ENCODE results near the gene SYT9. TPM values are rescaled to one million over a fixed set of nuclear protein-coding genes. Genes with fewer than 3 reads are reported as not detected.

The SYT9 gene
- total and polyA plus RNA-seq, 4 donors: 0.05 to 5.4 (median 2.6) TPM

DNA sequence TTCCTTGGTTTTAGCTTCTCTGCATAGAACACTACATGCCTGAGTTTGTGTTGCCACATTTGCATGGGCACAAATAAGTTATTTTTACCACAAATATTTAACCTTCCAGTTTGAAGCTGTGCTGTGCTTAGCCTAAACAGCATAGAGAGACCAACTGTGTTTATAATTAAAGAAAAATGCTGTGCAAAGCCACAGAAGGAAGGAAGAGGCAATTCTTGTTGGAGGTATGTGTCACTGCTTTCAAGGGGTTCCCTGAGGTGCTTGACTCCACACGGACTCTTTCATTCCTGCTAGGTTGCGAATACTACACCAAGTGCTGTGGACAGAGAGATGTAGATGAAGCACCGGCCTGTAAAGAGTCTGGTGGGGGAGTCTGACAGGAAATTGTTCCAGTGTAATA, 186.0 kb downstream of the SYT9 start:
- no peak overlapping the region for H3K9ac ChIP-seq (ENCODE audit: low read depth in 1 of 2, low read length in 2 of 2)
- no peaks in the 10 kb centered on the region for H3K27me3 ChIP-seq (ENCODE audit: control insufficient read depth in 4 of 4, insufficient read depth in 4 of 4, low read length in 3 of 4)
- peaks cover 0 to 3% (median 0%) of the 10 kb centered on the region in 4 donors for H3K4me1 ChIP-seq (ENCODE audit: control insufficient read depth in 4 of 4, insufficient read depth in 4 of 4, low read length in 3 of 4)
- H3K4me3 ChIP-seq (ENCODE audit: low read depth in 1 of 3, low read length in 3 of 3): no peak overlapping the region
- TF ChIP-seq GABPA (IDR thresholded peaks at IDR 0.05 in 1 of 2, conservative IDR thresholded peaks at IDR 0.05 in 1 of 2): no peak
- no peak for TF ChIP-seq RAD21 (IDR thresholded peaks at IDR 0.05)
- no peak for TF ChIP-seq RXRA (IDR thresholded peaks at IDR 0.05)
- no peak for TF ChIP-seq JUND (IDR thresholded peaks at IDR 0.05)
- TF ChIP-seq, protein P1, sequence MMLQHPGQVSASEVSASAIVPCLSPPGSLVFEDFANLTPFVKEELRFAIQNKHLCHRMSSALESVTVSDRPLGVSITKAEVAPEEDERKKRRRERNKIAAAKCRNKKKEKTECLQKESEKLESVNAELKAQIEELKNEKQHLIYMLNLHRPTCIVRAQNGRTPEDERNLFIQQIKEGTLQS (IDR thresholded peaks at IDR 0.05): no peak
- no peak for TF ChIP-seq HNF4A (conservative IDR thresholded peaks at IDR 0.05)
- TF ChIP-seq NR2F2 (IDR thresholded peaks at IDR 0.05): no peak
- TF ChIP-seq, protein P2, sequence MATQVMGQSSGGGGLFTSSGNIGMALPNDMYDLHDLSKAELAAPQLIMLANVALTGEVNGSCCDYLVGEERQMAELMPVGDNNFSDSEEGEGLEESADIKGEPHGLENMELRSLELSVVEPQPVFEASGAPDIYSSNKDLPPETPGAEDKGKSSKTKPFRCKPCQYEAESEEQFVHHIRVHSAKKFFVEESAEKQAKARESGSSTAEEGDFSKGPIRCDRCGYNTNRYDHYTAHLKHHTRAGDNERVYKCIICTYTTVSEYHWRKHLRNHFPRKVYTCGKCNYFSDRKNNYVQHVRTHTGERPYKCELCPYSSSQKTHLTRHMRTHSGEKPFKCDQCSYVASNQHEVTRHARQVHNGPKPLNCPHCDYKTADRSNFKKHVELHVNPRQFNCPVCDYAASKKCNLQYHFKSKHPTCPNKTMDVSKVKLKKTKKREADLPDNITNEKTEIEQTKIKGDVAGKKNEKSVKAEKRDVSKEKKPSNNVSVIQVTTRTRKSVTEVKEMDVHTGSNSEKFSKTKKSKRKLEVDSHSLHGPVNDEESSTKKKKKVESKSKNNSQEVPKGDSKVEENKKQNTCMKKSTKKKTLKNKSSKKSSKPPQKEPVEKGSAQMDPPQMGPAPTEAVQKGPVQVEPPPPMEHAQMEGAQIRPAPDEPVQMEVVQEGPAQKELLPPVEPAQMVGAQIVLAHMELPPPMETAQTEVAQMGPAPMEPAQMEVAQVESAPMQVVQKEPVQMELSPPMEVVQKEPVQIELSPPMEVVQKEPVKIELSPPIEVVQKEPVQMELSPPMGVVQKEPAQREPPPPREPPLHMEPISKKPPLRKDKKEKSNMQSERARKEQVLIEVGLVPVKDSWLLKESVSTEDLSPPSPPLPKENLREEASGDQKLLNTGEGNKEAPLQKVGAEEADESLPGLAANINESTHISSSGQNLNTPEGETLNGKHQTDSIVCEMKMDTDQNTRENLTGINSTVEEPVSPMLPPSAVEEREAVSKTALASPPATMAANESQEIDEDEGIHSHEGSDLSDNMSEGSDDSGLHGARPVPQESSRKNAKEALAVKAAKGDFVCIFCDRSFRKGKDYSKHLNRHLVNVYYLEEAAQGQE (IDR thresholded peaks at IDR 0.05): no peak
- no peak for TF ChIP-seq EGR1 (IDR thresholded peaks at IDR 0.05; ENCODE audit: low read depth in 2 of 2)
- no peak for TF ChIP-seq FOXA1 (IDR thresholded peaks at IDR 0.05)
- no peak for TF ChIP-seq FOXA2 (IDR thresholded peaks at IDR 0.05)
- TF ChIP-seq, protein P3, sequence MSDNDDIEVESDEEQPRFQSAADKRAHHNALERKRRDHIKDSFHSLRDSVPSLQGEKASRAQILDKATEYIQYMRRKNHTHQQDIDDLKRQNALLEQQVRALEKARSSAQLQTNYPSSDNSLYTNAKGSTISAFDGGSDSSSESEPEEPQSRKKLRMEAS (IDR thresholded peaks at IDR 0.05): no peak
- TF ChIP-seq HNF4G (IDR thresholded peaks at IDR 0.05): no peak
- no peaks in the 10 kb centered on the region for H3K9me3 ChIP-seq (ENCODE audit: control insufficient read depth in 4 of 4, low read length in 3 of 4)
- no peak overlapping the region for H3K27ac ChIP-seq (ENCODE audit: low read depth in 1 of 2, low read length in 2 of 2)
- WGBS: 90% methylated on average over 3 of the region's 3 CpGs
- H3K36me3 ChIP-seq (ENCODE audit: control insufficient read depth in 4 of 4, insufficient read depth in 3 of 4, low read depth in 1 of 4, low read length in 3 of 4): peaks cover 0 to 2% (median 0%) of the 10 kb centered on the region in 4 donors
- no peak for DNase-seq (ENCODE audit: low spot score)

DNA sequence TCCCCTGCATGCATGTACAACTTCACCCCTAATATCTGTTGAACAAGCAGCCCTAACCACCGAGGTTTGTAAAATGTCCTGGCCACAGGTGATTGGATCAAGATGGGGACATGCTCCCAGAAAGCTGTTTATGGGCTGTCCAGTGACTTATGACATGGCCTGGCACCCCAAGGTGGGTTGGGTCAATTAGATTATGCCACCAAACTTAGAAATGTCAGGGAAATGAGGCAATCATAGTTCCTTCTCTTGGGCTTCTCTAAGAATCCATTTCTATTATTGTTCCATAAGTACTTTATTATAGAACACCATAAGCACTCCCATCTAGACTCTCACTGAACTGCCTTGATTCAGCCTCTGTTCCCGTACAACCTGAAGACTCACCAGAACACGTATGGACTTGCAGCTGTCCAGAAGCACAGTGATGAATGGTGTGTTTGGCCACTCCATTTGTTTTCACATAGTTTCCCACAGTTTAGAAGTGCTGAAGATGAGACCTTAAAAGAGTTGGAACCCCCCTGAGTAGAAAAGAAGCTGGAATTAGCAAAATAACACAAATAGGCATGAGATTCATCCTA, 188.1 kb downstream of the SYT9 start:
- DNase-seq (ENCODE audit: low spot score): no peak
- TF ChIP-seq EGR1 (IDR thresholded peaks at IDR 0.05; ENCODE audit: low read depth in 2 of 2) (no peak), SP1 (IDR thresholded peaks at IDR 0.05) (no peak), HNF4G (IDR thresholded peaks at IDR 0.05) (no peak), TAF1 (conservative IDR thresholded peaks at IDR 0.05) (no peak), FOXA1 (IDR thresholded peaks at IDR 0.05) (no peak), JUND (IDR thresholded peaks at IDR 0.05) (no peak), GABPA (IDR thresholded peaks at IDR 0.05 in 1 of 2, conservative IDR thresholded peaks at IDR 0.05 in 1 of 2) (no peak), RXRA (IDR thresholded peaks at IDR 0.05) (no peak), HNF4A (conservative IDR thresholded peaks at IDR 0.05) (no peak), RAD21 (IDR thresholded peaks at IDR 0.05) (no peak), YY1 (IDR thresholded peaks at IDR 0.05) (no peak), FOXA2 (IDR thresholded peaks at IDR 0.05) (no peak), NR2F2 (IDR thresholded peaks at IDR 0.05) (no peak)
- TF ChIP-seq, protein P2 (IDR thresholded peaks at IDR 0.05): no peak
- TF ChIP-seq, protein P4, sequence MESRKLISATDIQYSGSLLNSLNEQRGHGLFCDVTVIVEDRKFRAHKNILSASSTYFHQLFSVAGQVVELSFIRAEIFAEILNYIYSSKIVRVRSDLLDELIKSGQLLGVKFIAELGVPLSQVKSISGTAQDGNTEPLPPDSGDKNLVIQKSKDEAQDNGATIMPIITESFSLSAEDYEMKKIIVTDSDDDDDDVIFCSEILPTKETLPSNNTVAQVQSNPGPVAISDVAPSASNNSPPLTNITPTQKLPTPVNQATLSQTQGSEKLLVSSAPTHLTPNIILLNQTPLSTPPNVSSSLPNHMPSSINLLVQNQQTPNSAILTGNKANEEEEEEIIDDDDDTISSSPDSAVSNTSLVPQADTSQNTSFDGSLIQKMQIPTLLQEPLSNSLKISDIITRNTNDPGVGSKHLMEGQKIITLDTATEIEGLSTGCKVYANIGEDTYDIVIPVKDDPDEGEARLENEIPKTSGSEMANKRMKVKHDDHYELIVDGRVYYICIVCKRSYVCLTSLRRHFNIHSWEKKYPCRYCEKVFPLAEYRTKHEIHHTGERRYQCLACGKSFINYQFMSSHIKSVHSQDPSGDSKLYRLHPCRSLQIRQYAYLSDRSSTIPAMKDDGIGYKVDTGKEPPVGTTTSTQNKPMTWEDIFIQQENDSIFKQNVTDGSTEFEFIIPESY (IDR thresholded peaks at IDR 0.05): no peak
- TF ChIP-seq, protein P3 (IDR thresholded peaks at IDR 0.05): no peak
- TF ChIP-seq, protein P5, sequence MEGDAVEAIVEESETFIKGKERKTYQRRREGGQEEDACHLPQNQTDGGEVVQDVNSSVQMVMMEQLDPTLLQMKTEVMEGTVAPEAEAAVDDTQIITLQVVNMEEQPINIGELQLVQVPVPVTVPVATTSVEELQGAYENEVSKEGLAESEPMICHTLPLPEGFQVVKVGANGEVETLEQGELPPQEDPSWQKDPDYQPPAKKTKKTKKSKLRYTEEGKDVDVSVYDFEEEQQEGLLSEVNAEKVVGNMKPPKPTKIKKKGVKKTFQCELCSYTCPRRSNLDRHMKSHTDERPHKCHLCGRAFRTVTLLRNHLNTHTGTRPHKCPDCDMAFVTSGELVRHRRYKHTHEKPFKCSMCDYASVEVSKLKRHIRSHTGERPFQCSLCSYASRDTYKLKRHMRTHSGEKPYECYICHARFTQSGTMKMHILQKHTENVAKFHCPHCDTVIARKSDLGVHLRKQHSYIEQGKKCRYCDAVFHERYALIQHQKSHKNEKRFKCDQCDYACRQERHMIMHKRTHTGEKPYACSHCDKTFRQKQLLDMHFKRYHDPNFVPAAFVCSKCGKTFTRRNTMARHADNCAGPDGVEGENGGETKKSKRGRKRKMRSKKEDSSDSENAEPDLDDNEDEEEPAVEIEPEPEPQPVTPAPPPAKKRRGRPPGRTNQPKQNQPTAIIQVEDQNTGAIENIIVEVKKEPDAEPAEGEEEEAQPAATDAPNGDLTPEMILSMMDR (IDR thresholded peaks at IDR 0.05; ENCODE audit: low read depth, low read length, missing input control): no peak
- TF ChIP-seq, protein P1 (IDR thresholded peaks at IDR 0.05): no peak
- Histone ChIP-seq H3K4me3 (ENCODE audit: low read depth in 1 of 3, low read length in 3 of 3) (no peak overlapping the region), H3K27me3 (ENCODE audit: control insufficient read depth in 4 of 4, insufficient read depth in 4 of 4, low read length in 3 of 4) (no peaks in the 10 kb centered on the region), H3K27ac (ENCODE audit: low read depth in 1 of 2, low read length in 2 of 2) (no peak overlapping the region), H3K9ac (ENCODE audit: low read depth in 1 of 2, low read length in 2 of 2) (no peak overlapping the region), H3K4me1 (ENCODE audit: control insufficient read depth in 4 of 4, insufficient read depth in 4 of 4, low read length in 3 of 4) (peaks cover 0 to 3% (median 0%) of the 10 kb centered on the region in 4 donors), H3K36me3 (ENCODE audit: control insufficient read depth in 4 of 4, insufficient read depth in 3 of 4, low read depth in 1 of 4, low read length in 3 of 4) (peaks cover 0 to 2% (median 0%) of the 10 kb centered on the region in 4 donors), H3K9me3 (ENCODE audit: control insufficient read depth in 4 of 4, low read length in 3 of 4) (no peaks in the 10 kb centered on the region)
- WGBS: 94% methylated on average over 3 of the region's 3 CpGs

All from liver (tissue), 9 donors.